ENCODE results near the gene PPM1K.
"Not testable (repeated sequence)": the region's sequence is repeated elsewhere in the genome, so short reads cannot be mapped to it uniquely, and the experiment has no call there.

The PPM1K gene

DNA sequence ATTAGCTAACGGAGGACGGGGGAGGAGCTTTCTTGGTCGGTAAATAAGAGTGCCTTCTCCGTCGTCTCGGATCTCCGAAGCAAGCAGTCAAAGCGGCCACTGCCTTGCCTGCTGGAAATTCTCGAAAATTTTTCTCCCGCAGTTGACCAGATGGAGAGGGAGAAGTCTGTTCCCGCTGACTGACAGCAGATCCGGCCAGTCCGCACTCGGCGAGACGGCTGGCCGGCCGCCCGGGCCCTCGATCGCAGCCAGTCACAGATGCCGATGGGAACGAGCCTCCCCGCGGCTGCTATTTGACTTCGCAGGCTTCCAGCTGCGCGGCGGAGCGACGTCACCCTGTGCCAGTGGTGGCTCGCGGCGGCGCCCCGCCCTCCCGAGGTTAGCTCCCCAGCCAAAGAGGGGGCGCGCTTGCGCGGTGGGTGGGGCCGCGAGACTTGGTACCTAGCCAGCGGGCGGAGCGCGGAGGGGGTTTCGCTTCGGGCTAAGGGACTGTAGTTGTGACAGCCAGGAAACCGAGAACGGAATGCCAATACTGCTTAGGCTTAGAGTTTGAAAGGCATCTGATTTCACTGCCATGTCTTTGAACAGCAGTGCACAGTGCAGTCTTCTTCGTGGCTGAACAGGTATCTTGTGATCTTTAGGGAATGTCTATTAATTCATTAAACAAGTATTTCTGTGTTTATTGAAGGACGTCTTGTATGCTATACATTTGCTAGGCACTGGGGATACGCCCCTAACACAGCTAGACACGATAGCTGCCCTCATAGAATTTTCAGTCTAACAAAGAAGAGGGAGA lies at the start of gene PPM1K:
Gene PPM1K (minus strand): TSS at position 123 of the 796 bp plus-strand sequence. CDS start 5,978 bp downstream, outside the sequence.
- peak; percentile 99 for DNase-seq (ENCODE audit: low read depth)

DNA sequence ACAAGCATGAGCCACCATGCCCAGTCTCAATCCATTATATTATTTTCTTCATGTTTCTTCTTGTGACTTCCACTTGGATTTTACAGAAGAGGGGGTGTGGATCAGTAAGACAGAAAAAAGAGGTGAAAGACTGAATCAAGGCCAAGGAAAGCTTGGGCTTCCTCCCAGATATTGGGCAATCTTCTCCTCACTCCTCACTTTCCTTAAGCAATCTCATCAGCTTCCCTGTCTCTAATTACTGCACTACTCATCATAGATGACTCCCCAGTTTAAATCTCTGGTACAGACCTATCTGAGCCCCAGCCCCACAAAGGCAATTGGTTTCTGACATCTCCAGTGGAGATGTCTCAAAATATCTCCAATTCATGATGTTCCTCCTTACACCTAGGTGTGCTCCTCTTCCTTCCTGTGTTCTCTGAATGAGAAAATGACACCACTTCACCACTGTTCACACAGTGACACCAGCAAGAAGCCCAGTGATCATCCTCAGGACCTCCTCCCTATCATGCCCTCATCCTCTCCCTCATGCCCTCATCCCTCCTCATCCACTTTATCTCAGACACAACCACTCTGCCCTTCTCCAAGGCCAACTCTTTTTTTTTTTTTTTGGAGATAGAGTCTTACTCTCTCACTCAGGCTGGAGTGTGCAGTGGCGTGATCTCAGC lies 49.5 kb upstream of the PPM1K start:
- no peak for DNase-seq (ENCODE audit: low read depth)

DNA sequence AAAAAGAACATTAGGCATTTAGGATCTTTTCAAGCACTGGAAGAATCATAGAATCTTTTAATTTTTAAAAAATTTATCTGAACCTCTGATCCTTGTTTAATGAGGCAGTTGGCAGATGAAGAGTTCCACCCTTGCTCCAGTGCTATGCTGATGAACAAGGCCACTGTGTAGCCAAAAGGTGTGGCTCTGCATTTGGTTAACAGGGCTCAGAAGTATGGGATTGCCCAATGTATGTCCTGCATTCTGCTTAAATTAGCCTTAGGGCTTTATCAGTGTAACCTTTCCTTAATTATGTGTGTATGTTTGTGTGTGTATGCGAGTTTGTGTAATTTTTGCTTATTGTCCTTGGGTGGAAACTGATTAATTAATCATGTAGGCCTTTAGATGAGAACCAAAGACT lies 43.3 kb upstream of the PPM1K start:
- DNase-seq (ENCODE audit: low read depth): no peak

DNA sequence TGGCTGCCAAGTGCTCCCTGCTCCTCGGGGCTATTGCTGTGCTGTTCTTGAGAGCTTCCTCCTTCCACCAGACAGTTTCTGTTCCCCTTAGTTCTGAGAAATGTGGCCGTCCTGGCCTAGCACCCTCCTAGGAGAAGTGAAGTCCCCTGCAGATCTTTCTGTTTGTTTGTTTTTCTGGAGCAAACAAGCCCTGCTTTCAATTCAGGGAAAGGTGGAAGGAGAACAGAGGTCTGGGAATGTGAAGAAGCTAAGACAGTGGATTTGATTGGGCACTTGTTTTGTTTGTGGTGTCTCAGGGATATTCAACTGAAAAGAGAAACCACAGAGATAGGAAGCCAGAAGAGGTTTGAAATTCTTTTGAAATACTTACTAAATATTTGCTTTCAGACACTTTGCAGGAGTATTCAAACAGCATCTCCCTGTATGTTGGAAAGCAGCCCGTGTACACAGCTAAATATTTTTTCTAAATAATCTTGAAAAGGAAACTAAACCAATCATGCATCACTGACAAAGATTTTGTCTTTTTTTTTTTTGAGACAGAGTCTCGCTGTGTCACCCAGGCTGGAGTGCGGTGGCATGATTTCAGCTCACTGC lies 36.5 kb upstream of the PPM1K start:
- no peak for DNase-seq (ENCODE audit: low read depth)

DNA sequence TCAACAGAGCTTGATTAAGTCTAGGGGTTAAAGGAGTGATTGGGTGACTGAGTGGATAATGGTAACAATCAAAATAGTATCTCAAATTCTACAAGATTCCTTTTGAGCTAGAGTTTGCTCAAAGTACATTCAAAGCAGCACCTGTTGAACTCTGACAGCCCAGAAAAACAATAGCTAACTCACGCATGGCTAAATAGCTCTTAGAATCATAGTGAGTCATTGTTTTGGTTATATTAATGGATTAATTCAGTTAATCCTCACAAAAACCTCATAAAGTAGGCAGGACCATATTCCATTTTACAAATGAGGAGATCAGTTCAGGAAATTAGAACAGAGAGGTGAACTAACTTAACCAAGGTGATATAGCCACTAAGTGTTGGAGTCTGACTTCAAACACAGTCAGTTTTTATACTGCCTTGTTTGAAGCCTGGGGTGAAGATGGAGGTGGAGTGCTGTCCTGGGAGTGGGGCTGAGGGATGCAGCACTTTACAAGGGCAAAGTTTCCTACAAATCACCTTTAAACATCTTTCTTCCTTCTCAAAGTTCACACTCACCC lies 35.9 kb upstream of the PPM1K start:
- DNase-seq (ENCODE audit: low read depth): no peak

DNA sequence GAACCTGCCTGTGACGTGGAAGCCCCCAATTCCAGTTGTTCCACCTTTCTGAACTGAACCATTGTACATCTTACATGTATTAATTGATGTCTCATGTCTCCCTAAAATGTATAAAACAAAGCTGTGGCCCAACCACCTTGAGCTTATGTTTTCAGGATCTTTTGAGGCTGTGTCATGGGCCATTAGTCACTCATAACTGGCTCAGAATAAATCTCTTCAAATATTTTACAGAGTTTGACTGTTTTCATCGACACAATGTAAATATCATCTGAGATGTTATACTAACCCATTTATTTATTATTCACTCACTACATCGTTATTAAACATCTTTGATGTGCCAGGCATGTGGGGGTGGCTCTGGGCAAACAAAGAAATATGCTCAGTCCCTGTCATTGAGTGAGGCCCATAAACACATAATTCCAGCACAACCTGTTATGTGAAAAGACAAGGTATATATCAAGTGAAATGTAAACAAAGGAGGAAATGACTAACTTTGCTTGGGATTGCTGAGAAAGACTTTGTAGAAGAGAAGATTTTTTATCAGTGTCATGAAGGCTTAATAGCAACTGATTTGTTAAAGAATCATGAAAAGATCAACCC lies 34.5 kb upstream of the PPM1K start:
- DNase-seq (ENCODE audit: low read depth): no peak

DNA sequence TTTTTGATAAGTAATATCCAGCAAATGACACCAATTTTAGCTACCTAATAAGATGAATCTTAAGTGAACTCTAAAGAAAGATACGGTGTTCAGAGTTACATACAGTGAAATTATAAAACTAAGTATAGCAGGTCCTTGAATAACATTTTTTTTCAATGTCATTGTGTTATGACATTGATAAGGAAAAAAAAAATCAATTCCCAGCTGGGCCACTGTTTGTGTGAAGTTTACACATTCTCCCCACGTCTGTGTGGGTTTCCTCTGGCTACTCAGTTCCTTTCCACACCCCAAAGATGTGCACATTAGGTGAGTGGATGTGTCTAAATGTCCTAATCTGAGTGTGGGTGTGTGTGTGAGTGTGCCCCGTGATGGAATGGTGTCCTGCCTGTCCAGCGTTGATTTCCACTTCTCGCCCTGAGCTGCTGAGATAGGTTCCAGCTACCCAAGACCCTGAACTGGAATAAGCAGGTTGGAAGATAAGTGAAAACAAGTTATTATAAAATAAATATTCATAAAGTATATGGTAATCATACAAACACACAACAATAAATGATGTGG lies 31.2 kb upstream of the PPM1K start:
- no peak for DNase-seq (ENCODE audit: low read depth)

DNA sequence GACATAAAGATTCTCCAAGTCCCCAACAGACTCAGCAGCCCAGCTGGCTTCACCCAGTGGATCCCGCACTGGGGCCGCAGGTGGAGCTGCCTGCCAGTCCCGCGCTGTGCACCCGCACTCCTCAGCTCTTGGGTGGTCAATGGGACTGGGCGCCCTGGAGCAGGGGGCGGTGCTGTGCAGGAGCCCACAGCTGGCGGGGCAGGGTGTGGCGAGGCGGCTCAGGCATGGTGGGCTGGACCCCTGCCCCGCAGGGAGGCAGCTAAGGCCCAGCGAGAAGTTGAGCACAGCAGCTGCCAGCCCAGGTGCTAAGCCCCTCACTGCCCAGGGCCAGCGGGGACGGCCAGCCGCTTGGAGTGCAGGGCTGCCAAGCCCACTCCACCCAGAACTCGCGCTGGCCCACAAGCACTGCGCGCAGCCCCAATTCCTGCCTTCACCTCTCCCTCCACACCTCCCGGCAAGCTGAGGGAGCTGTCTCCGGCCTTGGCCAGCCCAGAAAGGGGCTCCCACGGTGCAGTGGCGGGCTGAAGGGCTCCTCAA lies 28.8 kb upstream of the PPM1K start:
- DNase-seq (ENCODE audit: low read depth): not testable (repeated sequence)

DNA sequence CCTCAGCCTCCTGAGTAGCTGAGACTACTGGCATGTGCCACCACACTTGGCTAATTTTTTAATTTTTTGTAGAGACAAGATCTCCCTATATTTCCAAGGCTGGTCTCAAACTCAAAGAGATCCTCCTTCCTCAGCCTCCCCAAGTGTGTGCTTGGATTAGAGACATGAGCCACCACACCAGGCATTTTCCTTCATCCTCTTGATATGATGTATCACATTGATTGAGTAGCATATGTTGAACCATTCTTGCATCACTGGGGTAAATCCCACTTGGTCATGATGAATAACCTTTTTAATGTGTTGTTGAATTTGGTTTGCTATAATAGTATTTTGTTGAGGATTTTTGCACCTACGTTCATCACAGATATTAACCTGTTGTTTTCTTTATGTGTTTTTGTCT lies 24.2 kb upstream of the PPM1K start:
- DNase-seq (ENCODE audit: low read depth): no peak

DNA sequence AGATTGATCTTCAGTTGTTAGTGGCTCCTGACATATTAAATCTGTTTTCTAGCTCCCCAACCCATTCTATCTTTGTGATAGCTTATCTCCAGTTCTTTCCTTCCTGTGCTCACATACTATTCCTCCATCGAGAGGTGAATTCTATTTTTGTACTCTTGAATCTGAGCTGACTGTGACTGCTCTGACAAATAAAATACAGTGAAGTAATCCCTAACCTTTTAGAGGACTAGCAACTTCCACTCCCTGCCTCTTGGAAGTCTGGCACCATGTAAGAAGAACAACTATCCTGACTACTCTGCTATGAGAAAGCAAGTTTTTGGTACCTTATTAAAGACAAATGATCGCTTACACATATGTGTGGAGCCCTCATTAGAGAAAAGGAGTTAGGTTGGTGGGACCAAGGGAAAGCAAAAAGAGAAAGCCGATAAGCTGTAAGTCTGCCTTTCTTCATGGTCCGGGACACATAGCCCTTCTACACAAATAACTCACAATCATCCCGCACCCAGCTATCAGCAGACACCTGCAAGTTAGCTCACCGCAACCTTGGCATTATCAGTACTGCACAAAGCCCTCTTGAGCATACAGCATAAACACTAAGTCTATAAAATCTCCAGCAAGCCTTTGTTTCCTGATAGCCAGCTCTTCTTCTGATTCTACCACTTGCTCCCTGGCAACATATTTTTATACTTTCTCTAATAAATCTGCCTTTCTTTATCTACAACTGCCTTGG lies 13.5 kb upstream of the PPM1K start:
- no peak for DNase-seq (ENCODE audit: low read depth)

DNA sequence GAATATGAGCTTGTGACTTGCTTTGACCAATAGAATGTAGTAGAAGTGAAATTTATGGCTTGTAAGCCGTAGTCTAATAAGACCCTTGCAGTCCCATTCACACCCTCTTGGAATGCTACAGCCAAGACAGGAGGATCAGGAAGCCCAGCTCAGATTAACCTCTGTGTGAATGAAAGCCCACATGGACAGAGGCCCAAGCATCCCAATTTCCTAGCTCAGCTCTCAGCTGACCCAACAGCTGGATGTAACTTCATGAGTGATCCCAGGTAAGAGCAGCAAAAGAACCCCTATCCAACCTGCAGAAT lies 12.8 kb upstream of the PPM1K start:
- DNase-seq (ENCODE audit: low read depth): no peak

DNA sequence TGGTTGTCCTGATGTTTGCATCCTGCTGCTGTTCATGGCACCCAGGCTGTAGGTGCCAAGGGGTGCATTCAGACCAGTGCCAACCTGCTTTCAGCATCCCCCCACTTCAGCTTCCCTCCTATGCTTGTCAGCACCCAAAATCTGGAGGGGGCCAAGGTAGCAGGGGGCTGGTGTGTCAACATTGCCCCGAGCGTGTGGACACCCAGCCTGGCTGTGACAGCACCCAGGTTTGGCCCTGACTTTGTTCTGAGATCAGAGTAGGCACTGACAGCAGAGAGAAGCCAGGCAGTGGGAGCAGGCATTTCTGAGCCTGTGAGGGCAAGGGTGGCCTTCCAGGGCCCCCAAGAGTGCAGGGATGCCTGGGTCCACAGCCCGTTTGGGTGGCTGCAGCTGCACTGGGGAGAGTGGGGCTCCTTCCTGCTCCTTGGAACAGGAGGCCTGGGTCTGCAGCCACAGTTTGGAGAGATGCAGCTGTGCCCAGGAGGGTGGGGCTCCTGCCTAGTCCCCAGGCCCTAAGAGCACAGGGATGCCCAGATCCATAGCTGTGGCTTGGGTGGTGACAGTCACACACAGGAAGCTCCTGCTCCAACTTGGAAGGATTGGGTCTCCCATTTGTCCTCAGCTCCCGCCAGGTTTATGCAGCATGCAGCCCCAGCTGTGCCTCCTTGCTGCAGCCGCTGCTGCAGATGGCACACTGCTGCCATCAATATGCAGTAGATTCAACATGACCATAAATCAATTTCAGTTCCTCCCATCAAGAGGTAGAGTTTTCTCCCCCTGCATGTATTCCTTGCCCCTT lies 12.3 kb upstream of the PPM1K start:
- DNase-seq (ENCODE audit: low read depth): no peak

DNA sequence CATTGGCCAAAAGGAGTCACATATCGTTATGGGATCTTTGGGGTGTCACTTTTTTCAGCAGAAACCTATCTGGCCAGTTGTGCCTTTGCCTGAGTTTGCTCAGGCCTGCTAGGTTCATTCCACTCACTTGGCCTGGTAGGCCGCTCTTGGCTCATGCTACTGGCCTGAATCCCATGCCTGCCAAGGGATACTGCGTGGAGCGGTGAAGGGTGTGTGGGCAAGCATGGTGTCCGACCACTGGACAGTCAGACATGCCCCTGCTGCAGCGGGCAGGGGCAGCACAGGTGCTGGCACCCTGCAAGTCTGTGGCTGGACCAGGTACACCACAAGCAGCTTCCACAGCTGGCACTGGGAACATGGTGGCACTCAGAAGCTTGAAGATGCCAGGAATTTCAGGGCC lies 11.3 kb upstream of the PPM1K start:
- no peak for DNase-seq (ENCODE audit: low read depth)

DNA sequence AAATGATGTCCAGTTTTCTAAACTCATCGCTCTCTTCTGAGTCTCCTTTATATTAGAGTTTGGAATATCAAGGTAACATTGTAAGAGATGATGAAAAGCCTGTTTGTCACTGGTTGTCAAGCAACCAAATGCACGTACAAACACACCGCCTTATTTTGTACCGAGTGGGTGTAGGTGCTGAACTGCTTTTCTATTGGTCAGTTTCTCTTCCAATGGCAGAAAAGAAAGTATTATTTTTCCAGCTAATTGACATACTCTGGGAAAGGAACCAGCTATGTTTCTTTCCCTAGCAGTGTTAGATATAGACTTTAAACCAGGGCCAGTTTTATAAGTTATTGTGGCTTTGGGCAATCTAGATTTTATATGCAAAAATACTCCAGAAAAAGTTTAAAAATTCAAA lies 6.6 kb upstream of the PPM1K start:
- no peak for DNase-seq (ENCODE audit: low read depth)

DNA sequence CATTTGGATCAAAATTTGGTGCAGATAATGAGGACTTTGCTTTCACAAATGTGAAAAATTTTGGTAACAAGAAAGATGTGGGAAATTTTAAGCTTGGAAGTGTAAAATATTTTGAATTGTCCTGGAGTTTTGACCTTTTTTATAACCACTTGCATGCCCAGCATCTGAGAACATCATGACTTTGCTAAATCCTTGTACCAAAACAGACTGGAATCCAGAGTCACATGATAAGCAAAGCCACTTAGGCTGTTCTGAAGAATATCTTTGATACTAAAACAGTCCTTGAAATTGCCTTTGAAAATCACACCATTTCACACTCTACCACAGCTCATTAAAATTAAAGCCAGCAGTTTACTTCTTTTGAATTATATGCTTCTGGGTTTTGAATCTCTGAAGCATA lies 2.5 kb upstream of the PPM1K start:
- DNase-seq (ENCODE audit: low read depth): no peak

DNA sequence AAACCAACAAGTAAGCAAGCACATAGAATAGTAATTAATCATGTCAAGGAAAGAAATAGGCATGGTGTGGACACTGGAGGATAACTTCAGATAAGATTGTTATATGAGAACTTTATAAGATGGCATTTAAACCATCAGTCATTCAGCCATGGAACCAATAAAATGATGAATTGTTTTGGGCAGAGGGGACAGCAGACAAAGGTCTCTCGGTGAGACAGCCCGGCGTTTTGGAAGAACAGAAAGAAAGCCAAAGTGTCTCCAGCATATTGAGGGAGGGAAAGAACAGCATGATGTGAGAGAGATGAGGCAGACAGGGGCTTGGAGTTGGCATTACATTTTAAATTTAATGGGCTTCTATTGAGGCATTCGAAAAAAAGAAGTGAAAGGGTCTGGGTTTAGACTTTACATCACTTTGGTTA lies 883 bp upstream of the PPM1K start:
- DNase-seq (ENCODE audit: low read depth): no peak

DNA sequence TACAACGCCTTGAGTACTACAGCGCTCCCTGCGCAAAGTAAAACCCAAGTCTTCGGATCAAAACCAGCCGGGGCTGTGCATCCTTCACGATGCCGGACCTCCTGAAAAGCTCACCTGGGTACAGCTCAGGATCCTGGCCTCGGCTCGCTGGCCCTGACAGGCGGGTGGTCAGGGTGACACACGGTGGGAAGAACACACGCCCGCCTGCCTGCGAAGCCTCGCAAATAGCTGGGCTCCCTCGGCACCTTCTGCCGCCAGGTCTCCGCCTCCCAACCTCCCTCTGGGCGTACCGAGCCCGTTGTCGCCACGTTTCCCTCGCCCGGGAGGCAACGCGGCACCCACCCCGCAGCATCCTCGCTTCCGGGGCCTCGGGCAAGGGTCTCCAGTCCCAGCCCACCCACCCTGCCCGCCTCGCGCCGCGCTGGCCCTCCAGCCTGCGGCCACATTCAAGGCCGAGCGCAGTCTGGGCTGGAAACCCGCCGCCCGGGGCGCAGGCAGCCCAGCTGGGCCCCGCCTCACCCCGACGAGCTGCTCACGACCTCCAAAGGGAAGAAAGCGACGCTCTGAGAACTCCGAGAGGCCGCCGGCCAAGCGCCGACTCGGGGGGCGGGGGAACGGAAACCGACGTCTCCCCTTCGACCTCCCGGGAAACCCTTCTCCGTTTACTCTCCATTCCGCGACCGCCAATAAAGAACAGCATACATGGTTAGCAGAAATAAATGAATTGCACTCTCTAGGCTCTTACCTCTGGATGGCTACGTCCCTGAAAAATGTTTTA lies 511 bp downstream of the PPM1K start:
- DNase-seq (ENCODE audit: low read depth): peak; percentile 54

DNA sequence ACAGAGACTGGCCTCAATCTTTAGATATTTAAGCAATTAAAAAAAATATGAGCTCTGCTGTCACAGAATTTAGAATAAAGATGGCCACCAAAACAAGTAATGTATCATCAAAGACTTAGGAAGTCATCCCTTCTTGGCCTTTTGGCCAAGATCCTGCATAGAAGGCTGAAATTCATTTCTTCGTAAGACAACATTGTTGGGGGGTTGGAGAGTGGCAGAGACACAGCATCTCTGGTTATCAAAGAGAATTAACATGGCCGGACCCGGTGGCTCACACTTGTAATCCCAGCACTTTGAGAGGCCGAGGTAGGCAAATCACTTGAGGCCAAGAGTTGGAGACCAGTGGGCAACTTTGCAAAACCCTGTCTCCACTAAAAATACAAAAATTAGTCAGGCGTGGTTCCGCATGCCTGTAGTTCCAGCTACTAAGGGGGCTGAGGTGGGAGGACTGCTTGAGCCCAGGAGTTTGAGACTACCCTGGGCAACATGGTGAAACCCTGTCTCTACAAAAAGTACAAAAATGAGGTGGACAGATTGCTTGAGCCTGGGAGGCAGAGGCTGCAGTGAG lies 4.0 kb downstream of the PPM1K start:
- no peak for DNase-seq (ENCODE audit: low read depth)

DNA sequence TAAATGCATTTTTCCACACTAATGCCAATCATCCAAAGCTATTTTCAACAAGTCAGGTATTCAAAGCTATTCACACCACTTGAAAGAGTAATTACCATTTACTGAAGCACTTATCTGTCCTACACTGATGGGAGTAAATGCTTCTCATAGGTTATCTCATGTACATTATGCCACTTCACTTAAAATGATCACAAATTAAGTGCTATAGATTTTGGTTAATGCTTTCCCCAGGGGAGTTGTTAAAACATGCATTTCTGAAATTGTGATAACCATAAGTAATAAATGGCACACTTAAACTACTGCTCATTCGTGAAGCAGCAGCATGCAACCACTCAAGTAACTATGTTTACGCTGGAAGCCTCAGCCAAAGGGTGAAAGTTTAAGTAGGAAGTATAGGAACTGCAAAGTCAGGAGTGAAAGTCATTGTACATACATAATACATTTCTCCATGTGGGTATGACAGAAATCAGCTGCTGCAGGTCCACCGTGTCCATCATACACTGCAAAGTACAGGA lies 6.6 kb downstream of the PPM1K start:
- no peak for DNase-seq (ENCODE audit: low read depth)

All from activated T-helper 9 cell treated with anti-CD3 and anti-CD28 coated beads, Interleukin-2, amount 50 U/mL, for 16 hours (primary cell).